GDM1 (cell line): ENCODE results near the gene OR14I1.
"Not testable (repeated sequence)": the region's sequence is repeated elsewhere in the genome, so short reads cannot be mapped to it uniquely, and the experiment has no call there.

Source experiments
- DNase-seq: peaks from one replicate; lab custom pipeline; 2025; lab: John Stamatoyannopoulos, UW

OR14I1 gene

GRCh38 chr1:248686815-248687214 lies 15.8 kb downstream of the OR14I1 start:
- no peak for DNase-seq

DNA sequence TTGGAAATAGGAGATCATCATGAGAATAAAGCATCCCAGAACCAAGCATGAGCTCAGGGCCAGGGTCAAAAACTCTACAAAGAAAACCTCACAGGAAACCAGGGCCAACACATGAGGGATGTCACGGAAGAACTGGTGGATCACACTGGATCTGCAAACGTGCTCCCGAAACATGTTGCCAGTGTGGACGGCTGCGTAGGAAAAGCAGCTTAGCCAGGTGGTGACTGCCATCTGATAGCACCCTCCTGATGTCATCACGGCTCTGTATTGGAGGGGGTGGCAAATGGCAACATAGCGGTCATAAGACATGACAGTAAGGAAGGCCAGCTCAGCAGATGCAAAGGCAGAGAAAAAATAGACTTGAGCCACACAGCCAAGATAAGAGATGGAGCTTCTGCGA lies 20.9 kb downstream of the OR14I1 start:
- no peak for DNase-seq

DNA sequence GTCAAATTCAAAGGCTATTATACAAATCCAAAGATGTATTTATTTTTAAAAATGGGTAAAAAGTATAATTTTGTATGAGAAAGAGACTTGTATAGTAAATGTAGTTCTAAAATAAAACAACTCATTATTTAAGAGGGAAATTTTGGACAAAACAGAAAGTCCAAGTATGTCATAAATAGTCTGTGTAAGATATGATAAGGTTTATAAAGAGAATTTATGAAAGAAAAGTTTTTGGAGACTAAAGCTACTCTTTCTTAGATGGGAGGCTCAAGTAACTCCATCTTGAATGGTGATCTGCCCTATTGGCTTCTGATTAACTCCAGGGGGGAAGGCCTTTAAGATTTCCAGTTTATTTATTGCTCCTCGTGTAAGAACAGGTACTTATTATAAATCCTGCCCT lies 32.6 kb downstream of the OR14I1 start:
- DNase-seq: no peak

GRCh38 chr1:248663453-248664328 lies 38.9 kb downstream of the OR14I1 start:
- DNase-seq: not testable (repeated sequence)

GRCh38 chr1:248656797-248657196 lies 45.8 kb downstream of the OR14I1 start:
- DNase-seq: not testable (repeated sequence)

GRCh38 chr1:248655354-248655753 lies 47.2 kb downstream of the OR14I1 start, which contains the start of gene OR2T27:
OR2T27 (minus strand) TSS chr1:248655528; CDS start chr1:248650884, 4,644 bp downstream.
- not testable (repeated sequence) for DNase-seq
